Tibial nerve (tissue), 4 donors: ENCODE measurements around the gene HMSD.

Experiments used
- EP300 ChIP-seq, 2 donors: sonication (generic); formaldehyde crosslinking; IDR thresholded peaks; one replicate each; pipeline ENCODE4 v1.6.1; 2017; ENCODE audit warnings: antibody characterized with exemption in 2 of 2, mild to moderate bottlenecking in 1 of 2
- POLR2A ChIP-seq, 2 donors: fragments of 450-650 bp; IDR thresholded peaks; one replicate each; pipeline ENCODE4 v1.6.1; 2017; ENCODE audit warnings: antibody characterized with exemption in 2 of 2, mild to moderate bottlenecking in 2 of 2, moderate library complexity in 2 of 2
- TF ChIP-seq, protein P1 (sequence below), 5 experiments: fragments of 200-600 bp in 3 of 5; fragments of 450-650 bp in 2 of 5; sonication (generic) in 3 of 5; IDR thresholded peaks; one replicate each; pipeline ENCODE4 v1.5.1; 2016 to 2019; ENCODE audit warnings: antibody characterized with exemption in 5 of 5, mild to moderate bottlenecking in 3 of 5, moderate library complexity in 2 of 5

DNA sequence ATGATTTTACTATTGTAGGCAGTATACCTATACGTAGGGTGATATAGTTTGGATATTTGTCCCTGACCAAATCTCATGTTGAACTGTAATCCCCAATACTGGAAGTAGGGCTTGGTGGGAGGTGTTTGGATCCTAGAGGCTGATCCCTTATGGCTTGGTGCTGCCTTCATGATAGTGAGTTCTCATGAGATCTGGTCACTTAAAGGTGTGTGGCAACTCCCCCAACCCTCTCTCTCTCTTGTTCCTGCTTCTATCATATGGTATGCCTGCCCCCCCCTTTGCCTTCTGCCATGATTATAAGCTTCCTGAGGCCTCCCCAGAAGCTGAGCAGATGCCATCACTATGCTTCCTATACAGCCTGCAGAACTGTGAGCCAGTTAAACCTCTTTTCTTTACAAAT lies 43.0 kb upstream of the HMSD start:
- TF ChIP-seq, protein P1, sequence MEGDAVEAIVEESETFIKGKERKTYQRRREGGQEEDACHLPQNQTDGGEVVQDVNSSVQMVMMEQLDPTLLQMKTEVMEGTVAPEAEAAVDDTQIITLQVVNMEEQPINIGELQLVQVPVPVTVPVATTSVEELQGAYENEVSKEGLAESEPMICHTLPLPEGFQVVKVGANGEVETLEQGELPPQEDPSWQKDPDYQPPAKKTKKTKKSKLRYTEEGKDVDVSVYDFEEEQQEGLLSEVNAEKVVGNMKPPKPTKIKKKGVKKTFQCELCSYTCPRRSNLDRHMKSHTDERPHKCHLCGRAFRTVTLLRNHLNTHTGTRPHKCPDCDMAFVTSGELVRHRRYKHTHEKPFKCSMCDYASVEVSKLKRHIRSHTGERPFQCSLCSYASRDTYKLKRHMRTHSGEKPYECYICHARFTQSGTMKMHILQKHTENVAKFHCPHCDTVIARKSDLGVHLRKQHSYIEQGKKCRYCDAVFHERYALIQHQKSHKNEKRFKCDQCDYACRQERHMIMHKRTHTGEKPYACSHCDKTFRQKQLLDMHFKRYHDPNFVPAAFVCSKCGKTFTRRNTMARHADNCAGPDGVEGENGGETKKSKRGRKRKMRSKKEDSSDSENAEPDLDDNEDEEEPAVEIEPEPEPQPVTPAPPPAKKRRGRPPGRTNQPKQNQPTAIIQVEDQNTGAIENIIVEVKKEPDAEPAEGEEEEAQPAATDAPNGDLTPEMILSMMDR (IDR thresholded peaks at IDR 0.05), result no peak
- TF ChIP-seq EP300 (IDR thresholded peaks at IDR 0.05) (no peak), POLR2A (IDR thresholded peaks at IDR 0.05) (no peak)
